IMR-90 (cell line): ENCODE results near the gene RELN. TPM values are rescaled to one million over a fixed set of nuclear protein-coding genes. Genes with fewer than 3 reads are reported as not detected.

ENCODE experiments used
- ATAC-seq: fragments of 200-7000 bp; cut with Tn5 transposase; 2 replicates; pipeline ENCODE4 v1.9.1; 2020; ENCODE audit warnings: low read depth, mild to moderate bottlenecking, moderate library complexity
- BruUV-seq: library from RNA; stranded (reverse); fragments of 400-500 nt; replicated peaks from 2 replicates; lab custom pipeline; 2021; lab: Mats Ljungman, UMichigan
- CTCF ChIA-PET: fragments of 300-600 bp; formaldehyde crosslinking; extraction: SDS; loops from one replicate; lab custom pipeline; 2021; ENCODE audit warnings: antibody characterized with exemption; lab: Yijun Ruan, JAX
- POLR2A ChIA-PET: fragments of 300-600 bp; sonication (Branson Sonifier 250); formaldehyde crosslinking; loops from one replicate; lab custom pipeline; 2022; ENCODE audit warnings: antibody characterized with exemption; ENCODE audit not compliant: unreplicated experiment; lab: Charles Lee
- DNase-seq: peaks from one replicate; pipeline ENCODE4 v3.0.0; 2013
- H2AFZ ChIP-seq: replicated peaks from 2 replicates; pipeline ENCODE3; 2013; ENCODE audit warnings: low read length, mild to moderate bottlenecking; ENCODE audit not compliant: poor library complexity
- H2AK5ac ChIP-seq: 2 replicates; pipeline ENCODE4 v1.6.1; 2013; ENCODE audit warnings: low read depth, low read length, inconsistent platforms
- H2AK9ac ChIP-seq: replicated peaks from 2 replicates; pipeline ENCODE3; 2013; ENCODE audit warnings: mild to moderate bottlenecking, low read depth, low read length, moderate library complexity; ENCODE audit not compliant: poor library complexity
- H2BK120ac ChIP-seq: 2 replicates; pipeline ENCODE4 v1.6.1; 2013; ENCODE audit warnings: low read depth, low read length, inconsistent platforms
- H2BK15ac ChIP-seq: 3 replicates; pipeline ENCODE4 v1.6.1; 2013; ENCODE audit warnings: low read depth, low read length, inconsistent platforms
- H2BK20ac ChIP-seq: 2 replicates; pipeline ENCODE4 v1.6.1; 2013; ENCODE audit warnings: low read depth, mild to moderate bottlenecking, inconsistent platforms, low read length, moderate library complexity
- H2BK5ac ChIP-seq: 2 replicates; pipeline ENCODE4 v1.6.1; 2013; ENCODE audit warnings: mild to moderate bottlenecking, low read depth, low read length, inconsistent platforms; ENCODE audit not compliant: poor library complexity, severe bottlenecking
- H3K14ac ChIP-seq: replicated peaks from 2 replicates; pipeline ENCODE4 v1.6.1; 2013; ENCODE audit warnings: low read depth, low read length, inconsistent platforms
- H3K18ac ChIP-seq: 2 replicates; pipeline ENCODE4 v1.6.1; 2013; ENCODE audit warnings: low read depth, low read length, control low read depth
- H3K23ac ChIP-seq: 2 replicates; pipeline ENCODE4 v1.6.1; 2013; ENCODE audit warnings: low read depth, low read length, inconsistent platforms
- H3K27ac ChIP-seq: 2 replicates; pipeline ENCODE4 v1.5.1; 2013; ENCODE audit warnings: mild to moderate bottlenecking, control low read depth, low read length; ENCODE audit not compliant: insufficient read depth
- H3K27me3 ChIP-seq: 2 replicates; pipeline ENCODE4 v1.6.1; 2013; ENCODE audit warnings: low read length; ENCODE audit not compliant: control insufficient read depth, insufficient read depth
- H3K36me3 ChIP-seq: 2 replicates; pipeline ENCODE4 v1.6.1; 2013; ENCODE audit warnings: low read length, mixed read lengths; ENCODE audit not compliant: control insufficient read depth, insufficient read depth
- H3K4ac ChIP-seq: 2 replicates; pipeline ENCODE4 v1.6.1; 2013; ENCODE audit warnings: low read depth, low read length, inconsistent platforms
- H3K4me1 ChIP-seq: 2 replicates; pipeline ENCODE4 v1.6.1; 2013; ENCODE audit warnings: low read length, mixed read lengths; ENCODE audit not compliant: control insufficient read depth, insufficient read depth
- H3K4me2 ChIP-seq: 2 replicates; pipeline ENCODE4 v1.6.1; 2013; ENCODE audit warnings: low read depth, mild to moderate bottlenecking, control low read depth, low read length, moderate library complexity
- H3K4me3 ChIP-seq: 2 replicates; pipeline ENCODE4 v1.5.1; 2013; ENCODE audit warnings: low read depth, mild to moderate bottlenecking, control low read depth, low read length, moderate library complexity; ENCODE audit not compliant: insufficient read depth
- H3K56ac ChIP-seq: 2 replicates; pipeline ENCODE4 v1.6.1; 2013; ENCODE audit warnings: low read length, inconsistent platforms; ENCODE audit not compliant: insufficient read depth; ENCODE audit errors: extremely low read depth
- H3K79me1 ChIP-seq, 2 experiments: 2 replicates each; pipeline ENCODE4 v1.6.1; 2013; ENCODE audit warnings: low read length in 2 of 2, inconsistent platforms in 1 of 2, low read depth in 1 of 2
- H3K9ac ChIP-seq: 2 replicates; pipeline ENCODE4 v1.6.1; 2013; ENCODE audit warnings: low read depth, low read length, control low read depth
- H3K9me1 ChIP-seq: 2 replicates; pipeline ENCODE4 v1.6.1; 2013; ENCODE audit warnings: low read length, inconsistent platforms; ENCODE audit not compliant: insufficient read depth
- H3K9me3 ChIP-seq: 2 replicates; pipeline ENCODE4 v1.6.1; 2013; ENCODE audit warnings: low read length; ENCODE audit not compliant: control insufficient read depth, insufficient read depth
- H4K20me1 ChIP-seq: 2 replicates; pipeline ENCODE4 v1.6.1; 2013; ENCODE audit warnings: low read length, inconsistent platforms; ENCODE audit not compliant: insufficient read depth
- H4K5ac ChIP-seq: 2 replicates; pipeline ENCODE4 v1.6.1; 2013; ENCODE audit warnings: mild to moderate bottlenecking, low read depth, low read length, control low read depth
- H4K8ac ChIP-seq, 2 experiments: 2 replicates each; pipeline ENCODE4 v1.6.1; 2013; ENCODE audit warnings: low read depth in 2 of 2, low read length in 2 of 2, control low read depth in 1 of 2, inconsistent platforms in 1 of 2
- H4K91ac ChIP-seq: 2 replicates; pipeline ENCODE4 v1.6.1; 2013; ENCODE audit warnings: low read depth, low read length, inconsistent platforms; ENCODE audit not compliant: insufficient read depth
- BHLHE40 ChIP-seq: fragments of 150-350 bp; IDR thresholded peaks from 2 replicates; pipeline ENCODE4 v1.6.1; 2016; ENCODE audit warnings: mild to moderate bottlenecking, low read depth, low read length
- CEBPB ChIP-seq: IDR thresholded peaks from 2 replicates; pipeline ENCODE4 v1.6.1; 2012; ENCODE audit warnings: low read depth, low read length, improper control_type of control experiment
- CHD1 ChIP-seq: IDR thresholded peaks from 2 replicates; pipeline ENCODE4 v1.6.1; 2012; ENCODE audit warnings: low read depth, low read length, improper control_type of control experiment
- CTCF ChIP-seq: conservative IDR thresholded peaks from 2 replicates; pipeline ENCODE4 v1.5.1; 2012; ENCODE audit warnings: mild to moderate bottlenecking, low read depth, low read length, improper control_type of control experiment
- ELK1 ChIP-seq: fragments of 150-350 bp; IDR thresholded peaks from 2 replicates; pipeline ENCODE4 v1.6.1; 2016; ENCODE audit warnings: low read depth, mild to moderate bottlenecking, low read length, moderate library complexity, borderline replicate concordance
- FOS ChIP-seq: fragments of 150-350 bp; IDR thresholded peaks from 2 replicates; pipeline ENCODE4 v1.6.1; 2016; ENCODE audit warnings: low read depth, low read length
- MAFK ChIP-seq: IDR thresholded peaks from 2 replicates; pipeline ENCODE4 v1.6.1; 2012; ENCODE audit warnings: low read depth, low read length, improper control_type of control experiment
- MAZ ChIP-seq: IDR thresholded peaks from 2 replicates; pipeline ENCODE4 v1.6.1; 2012; ENCODE audit warnings: low read depth, mild to moderate bottlenecking, low read length, improper control_type of control experiment, moderate library complexity, borderline replicate concordance
- MXI1 ChIP-seq: IDR thresholded peaks from 2 replicates; pipeline ENCODE4 v1.6.1; 2012; ENCODE audit warnings: low read depth, mild to moderate bottlenecking, low read length, moderate library complexity, borderline replicate concordance
- NFE2L2 ChIP-seq: fragments of 150-350 bp; IDR thresholded peaks from 2 replicates; pipeline ENCODE4 v1.6.1; 2016; ENCODE audit warnings: low read depth, mild to moderate bottlenecking, low read length
- POLR2A ChIP-seq: IDR thresholded peaks from 2 replicates; pipeline ENCODE4 v1.6.1; 2012; ENCODE audit warnings: mild to moderate bottlenecking, low read depth, low read length
- RAD21 ChIP-seq: IDR thresholded peaks from 2 replicates; pipeline ENCODE4 v1.6.1; 2012; ENCODE audit warnings: low read length, improper control_type of control experiment
- RCOR1 ChIP-seq: IDR thresholded peaks from 2 replicates; pipeline ENCODE4 v1.6.1; 2012; ENCODE audit warnings: mild to moderate bottlenecking, low read length, improper control_type of control experiment; ENCODE audit not compliant: insufficient replicate concordance
- RFX5 ChIP-seq: IDR thresholded peaks from 2 replicates; pipeline ENCODE4 v1.8.0; 2012; ENCODE audit warnings: low read depth, mild to moderate bottlenecking, low read length, moderate library complexity
- SMC3 ChIP-seq: fragments of 150-350 bp; IDR thresholded peaks from 2 replicates; pipeline ENCODE4 v1.6.1; 2016; ENCODE audit warnings: low read depth, mild to moderate bottlenecking, antibody characterized with exemption, low read length, moderate library complexity
- USF2 ChIP-seq: fragments of 150-350 bp; IDR thresholded peaks from 2 replicates; pipeline ENCODE4 v1.6.1; 2017; ENCODE audit warnings: mild to moderate bottlenecking, antibody characterized with exemption, low read length, low read depth
- WGBS, 2 experiments: methylation state at CpG; one replicate each; pipeline versions ENCODE4 v1.1.5 to v1.1.7; 2013; ENCODE audit warnings: missing lambda C conversion rate in 2 of 2; ENCODE audit not compliant: insufficient read length in 1 of 2; ENCODE audit errors: extremely low coverage in 2 of 2; 5-methylcytosine and 5-hydroxymethylcytosine counted together
- dilution Hi-C: fragments of 300-500 bp; cut with HindIII; formaldehyde crosslinking; loops from one replicate; pipeline ENCODE4 v1.14.3; 2018; ENCODE audit warnings: low sequenced_read_pairs; ENCODE audit not compliant: unreplicated experiment
- in situ Hi-C: fragments of 300-500 bp; cut with MboI; formaldehyde crosslinking; loops from 3 replicates; pipeline ENCODE4 v1.14.3; 2019; ENCODE audit warnings: low sequenced_read_pairs, inconsistent platforms, mixed read lengths
- intact Hi-C: fragments of 100-400 bp; cut with micrococcal nuclease; formaldehyde crosslinking; loops from 2 replicates; pipeline ENCODE4 v1.10.0; 2022
- polyA plus RNA-seq, 3 experiments: library from polyadenylated mRNA; depleted of rRNA; stranded (reverse); fragments of >200 nt; gene quantifications; 2 replicates each; pipeline ENCODE4 v1.2.3, GENCODE V29; 2012; ENCODE audit warnings: low replicate concordance in 1 of 3
- total RNA-seq: library from RNA; depleted of rRNA; stranded (reverse); fragments of >200 nt; gene quantifications from 2 replicates; pipeline ENCODE4 v1.2.3, GENCODE V29; 2012

Gene RELN
- total and polyA plus RNA-seq, 2 of the 4 experiments (the other 2 are of a cell fraction): 14.7 to 23.7 TPM

GRCh38 chr7:103729026-103729425, 260.4 kb downstream of the RELN start:
- CTCF ChIA-PET: no interaction called here

More at GRCh38 chr7:103729026-103729425, 260.4 kb downstream of the RELN start:
- Histone ChIP-seq H4K20me1 (no peaks in the 10 kb centered on the region), H4K91ac (no peak overlapping the region), H3K4me2 (no peak overlapping the region), H2BK20ac (no peak overlapping the region), H2AK5ac (no peak overlapping the region), H3K27ac (no peak overlapping the region), H3K56ac (no peak overlapping the region), H3K9ac (no peak overlapping the region), H3K27me3 (no peaks in the 10 kb centered on the region), H3K9me1 (no peaks in the 10 kb centered on the region), H4K8ac (no peak overlapping the region), H4K5ac (no peak overlapping the region), H2BK120ac (no peak overlapping the region), H2AFZ (no peak overlapping the region), H3K79me1 (no peaks in the 10 kb centered on the region), H3K18ac (no peak overlapping the region), H3K4me1 (no peaks in the 10 kb centered on the region), H2BK5ac (no peak overlapping the region), H3K23ac (no peak overlapping the region), H2AK9ac (no peak overlapping the region), H2BK15ac (no peak overlapping the region), H3K9me3 (no peaks in the 10 kb centered on the region), H3K14ac (no peak overlapping the region), H3K4me3 (no peak overlapping the region), H3K4ac (no peak overlapping the region), H3K36me3 (no peaks in the 10 kb centered on the region)
- in situ Hi-C loops: no loop called here
- no CpG with 5 or more reads among the region's 4 CpGs for WGBS, 2 experiments
- DNase-seq: no peak
- BruUV-seq: no TSS peak
- no peak for TF ChIP-seq FOS
- TF ChIP-seq CEBPB: no peak
- no peak for TF ChIP-seq ELK1
- no peak for TF ChIP-seq RCOR1
- no peak for TF ChIP-seq RAD21
- TF ChIP-seq SMC3: no peak
- no peak for TF ChIP-seq POLR2A
- TF ChIP-seq USF2: no peak
- no peak for TF ChIP-seq CTCF
- no peak for TF ChIP-seq MXI1
- TF ChIP-seq RFX5: no peak
- no peak for TF ChIP-seq MAZ
- TF ChIP-seq CHD1: no peak
- TF ChIP-seq MAFK: no peak
- TF ChIP-seq BHLHE40: no peak
- TF ChIP-seq NFE2L2: no peak
- intact Hi-C loops: no loop called here
- dilution Hi-C loops: no loop called here
- POLR2A ChIA-PET: no interaction called here
- ATAC-seq: no peak
